Fibroblast of skin of right biceps (primary cell): Measurements from ENCODE around the gene SLC6A9.
A peak's percentile ranks its signal among the peaks of the same experiment; 100 is the strongest.

Experiments
- DNase-seq: peaks from one replicate; pipeline ENCODE4 v3.0.0-alpha.2; 2013

SLC6A9 gene

GRCh38 chr1:44031252-44032169 lies at the start of gene SLC6A9:
SLC6A9 (minus strand) TSS chr1:44031462; CDS start chr1:44024277, 7,185 bp downstream.
- peak; percentile 88 for DNase-seq

- no peak for DNase-seq
These were observed 48.3 kb upstream of the SLC6A9 start for GRCh38 chr1:44079566-44079965.

GRCh38 chr1:44078104-44078503 lies 46.8 kb upstream of the SLC6A9 start:
- no peak for DNase-seq

GRCh38 chr1:44077421-44077820 lies 46.2 kb upstream of the SLC6A9 start:
- no peak for DNase-seq

GRCh38 chr1:44076066-44076465 lies 44.8 kb upstream of the SLC6A9 start:
- DNase-seq: no peak

- no peak for DNase-seq
These were observed 43.2 kb upstream of the SLC6A9 start for GRCh38 chr1:44074415-44074814.

GRCh38 chr1:44073528-44073927 lies 42.3 kb upstream of the SLC6A9 start:
- DNase-seq: no peak

- DNase-seq: no peak
These were observed 41.6 kb upstream of the SLC6A9 start for GRCh38 chr1:44072821-44073220.

- peak; percentile 94 for DNase-seq
These were observed 40.9 kb upstream of the SLC6A9 start for GRCh38 chr1:44072204-44072603.

GRCh38 chr1:44071461-44071860 lies 40.2 kb upstream of the SLC6A9 start:
- DNase-seq: no peak

- no peak for DNase-seq
These were observed 37.2 kb upstream of the SLC6A9 start for GRCh38 chr1:44068442-44068921.

GRCh38 chr1:44067266-44068250 lies 36.3 kb upstream of the SLC6A9 start:
- DNase-seq: no peak

- DNase-seq: no peak
These were observed 31.5 kb upstream of the SLC6A9 start for GRCh38 chr1:44062656-44063179.

GRCh38 chr1:44061857-44062256 lies 30.6 kb upstream of the SLC6A9 start:
- no peak for DNase-seq

GRCh38 chr1:44060830-44061267 lies 29.6 kb upstream of the SLC6A9 start:
- DNase-seq: no peak

- DNase-seq: no peak
These were observed 28.5 kb upstream of the SLC6A9 start for GRCh38 chr1:44059664-44060355.

- no peak for DNase-seq
These were observed 27.9 kb upstream of the SLC6A9 start for GRCh38 chr1:44059212-44059611.

GRCh38 chr1:44057293-44057692 lies 26.0 kb upstream of the SLC6A9 start:
- no peak for DNase-seq

GRCh38 chr1:44053394-44053793 lies 22.1 kb upstream of the SLC6A9 start:
- DNase-seq: no peak

GRCh38 chr1:44050261-44050660 lies 19.0 kb upstream of the SLC6A9 start:
- no peak for DNase-seq

GRCh38 chr1:44049839-44050238 lies 18.6 kb upstream of the SLC6A9 start:
- peak; percentile 96 for DNase-seq

GRCh38 chr1:44048532-44049215 lies 17.4 kb upstream of the SLC6A9 start:
- peak; percentile 75 for DNase-seq
